Spinal cord (tissue), 10 donors: ENCODE results near the gene TGFBR2. TPM values are rescaled to one million over a fixed set of nuclear protein-coding genes. Genes with fewer than 3 reads are reported as not detected.

Source experiments
- DNase-seq, 6 donors: peaks; one replicate each; pipeline versions ENCODE4 v3.0.0 to v3.0.0-alpha.2; 2013 to 2015; ENCODE audit warnings: low spot score in 6 of 6, low read depth in 4 of 6
- H3K27ac ChIP-seq: one replicate; pipeline ENCODE4 v1.5.1; 2013; ENCODE audit warnings: low read depth, low read length, control low read depth
- H3K27me3 ChIP-seq: one replicate; pipeline ENCODE4 v1.6.1; 2013; ENCODE audit warnings: low read length; ENCODE audit not compliant: control insufficient read depth, insufficient read depth
- H3K36me3 ChIP-seq: one replicate; pipeline ENCODE4 v1.6.1; 2013; ENCODE audit warnings: low read length; ENCODE audit not compliant: control insufficient read depth, insufficient read depth
- H3K4me1 ChIP-seq: one replicate; pipeline ENCODE4 v1.6.1; 2013; ENCODE audit warnings: low read length; ENCODE audit not compliant: control insufficient read depth, insufficient read depth
- H3K4me3 ChIP-seq: one replicate; pipeline ENCODE4 v1.5.1; 2013; ENCODE audit warnings: low read depth, low read length, control low read depth
- H3K9me3 ChIP-seq: one replicate; pipeline ENCODE4 v1.6.1; 2013; ENCODE audit warnings: low read length; ENCODE audit not compliant: control insufficient read depth, insufficient read depth
- WGBS: methylation state at CpG from one replicate; pipeline ENCODE4 v1.1.5; 2013; ENCODE audit warnings: missing lambda C conversion rate; ENCODE audit not compliant: insufficient coverage; 5-methylcytosine and 5-hydroxymethylcytosine counted together
- polyA plus RNA-seq, 2 donors: library from polyadenylated mRNA; unstranded; fragments of 120-200 nt; gene quantifications; one replicate each; pipeline ENCODE4 v1.2.1, GENCODE V29; 2013; ENCODE audit not compliant: insufficient read length in 2 of 2
- total RNA-seq, 2 donors: library from RNA; depleted of rRNA in 1 of 2; stranded (reverse); fragments of 120-200 nt in 1 of 2; fragments of >200 nt in 1 of 2; gene quantifications; one replicate each; pipeline versions ENCODE4 v1.2.3 to v1.2.4, GENCODE V29; 2013 to 2014
- donor health status: healthy.

The TGFBR2 gene
- total and polyA plus RNA-seq, 4 donors, result 25.1 to 76.7 (median 43.1) TPM

DNA sequence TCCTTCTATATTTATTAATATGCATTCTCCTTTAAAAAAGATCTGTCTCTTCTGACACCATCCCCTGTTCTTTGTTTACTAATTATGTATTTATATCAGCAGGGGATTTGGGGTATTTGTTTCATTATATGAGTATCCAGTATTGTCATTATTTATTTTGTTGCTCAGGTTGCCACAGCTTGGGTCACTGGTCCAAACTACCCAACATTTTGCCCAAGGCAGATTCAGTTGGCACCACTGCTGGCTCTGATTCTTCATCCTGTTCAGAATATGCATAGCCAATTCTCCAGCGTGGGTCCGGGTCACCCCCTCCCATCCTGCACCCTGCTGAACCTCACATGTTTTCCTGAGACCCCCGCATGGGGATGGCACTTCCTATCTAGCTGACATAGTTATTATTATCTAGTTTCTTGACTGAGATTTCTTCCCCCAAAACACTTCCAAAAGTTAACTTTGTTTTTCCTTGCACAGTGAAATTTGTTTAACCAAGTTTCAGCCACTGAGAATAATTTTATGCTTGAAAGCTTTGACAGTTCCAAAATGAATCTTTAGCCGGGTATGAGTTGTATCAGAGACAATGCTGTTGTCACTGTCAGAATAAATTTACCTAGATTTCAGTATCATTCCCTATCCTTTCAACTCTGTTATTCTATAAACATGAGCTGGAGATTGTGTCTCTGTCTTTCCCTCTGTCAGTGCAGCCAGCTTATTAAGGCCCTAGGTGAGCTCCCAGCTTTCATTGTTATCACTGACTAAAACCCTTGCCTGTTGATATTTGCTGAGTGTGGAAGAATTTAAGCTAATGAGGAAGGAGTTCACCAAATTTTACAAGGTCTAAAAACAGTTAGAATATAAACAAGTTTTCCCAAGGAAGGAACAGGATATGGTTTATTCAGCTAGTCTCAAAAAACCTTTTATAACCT, 70.3 kb downstream of the TGFBR2 start:
- peak overlapping the region; percentile 22 for H3K27ac ChIP-seq
- H3K36me3 ChIP-seq, result peaks cover 2% of the 10 kb centered on the region
- no peak overlapping the region for H3K4me3 ChIP-seq
- H3K27me3 ChIP-seq, result no peaks in the 10 kb centered on the region
- peaks cover 15% of the 10 kb centered on the region for H3K4me1 ChIP-seq
- no peaks in the 10 kb centered on the region for H3K9me3 ChIP-seq
- no peak for DNase-seq
- WGBS, result 67% methylated on average over 1 of the region's 4 CpGs

- WGBS, result 43% methylated on average over 3 of the region's 8 CpGs
- no peaks in the 10 kb centered on the region for H3K36me3 ChIP-seq
- H3K27ac ChIP-seq, result peak overlapping the region; percentile 22
- no peak for DNase-seq
- no peak overlapping the region for H3K4me3 ChIP-seq
- no peaks in the 10 kb centered on the region for H3K27me3 ChIP-seq
- H3K4me1 ChIP-seq, result peaks cover 19% of the 10 kb centered on the region
- H3K9me3 ChIP-seq, result no peaks in the 10 kb centered on the region
These were observed 70.9 kb downstream of the TGFBR2 start for GRCh38 chr3:30677347-30677685.

DNA sequence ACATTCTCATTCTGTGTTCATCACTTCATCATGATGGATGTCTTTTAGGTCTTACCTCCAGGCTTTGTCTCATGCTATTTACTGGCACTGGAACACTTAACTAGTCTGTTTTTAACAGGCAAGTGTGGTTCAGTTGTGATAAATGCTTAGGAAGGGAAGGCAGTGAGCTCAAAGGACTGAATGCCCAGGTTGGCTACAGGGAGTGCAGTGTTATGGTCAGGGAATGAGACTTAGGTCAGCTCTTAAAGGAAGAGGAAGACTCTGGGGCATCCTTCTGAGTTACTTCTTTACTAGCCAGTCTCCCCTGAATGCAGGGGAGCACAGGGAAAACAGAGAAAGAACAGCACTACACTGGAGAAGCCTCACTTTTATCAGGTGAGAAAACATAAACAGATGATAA, 72.6 kb downstream of the TGFBR2 start:
- Histone ChIP-seq H3K27ac (peak overlapping the region; percentile 62), H3K36me3 (no peaks in the 10 kb centered on the region), H3K9me3 (no peaks in the 10 kb centered on the region), H3K27me3 (no peaks in the 10 kb centered on the region), H3K4me3 (no peak overlapping the region), H3K4me1 (peaks cover 23% of the 10 kb centered on the region)
- no peak for DNase-seq

GRCh38 chr3:30680789-30681648, 74.6 kb downstream of the TGFBR2 start:
- peak overlapping the region; percentile 13 for H3K4me3 ChIP-seq
- 20% methylated on average over 15 of the region's 18 CpGs for WGBS
- peak in 5 of 6 donors; percentile 66 to 90 (median 71) for DNase-seq
- H3K27me3 ChIP-seq, result no peaks in the 10 kb centered on the region
- no peaks in the 10 kb centered on the region for H3K9me3 ChIP-seq
- H3K27ac ChIP-seq, result peak overlapping the region; percentile 93
- no peaks in the 10 kb centered on the region for H3K36me3 ChIP-seq
- H3K4me1 ChIP-seq, result peaks cover 23% of the 10 kb centered on the region

GRCh38 chr3:30681649-30682211, 75.3 kb downstream of the TGFBR2 start:
- H3K27ac ChIP-seq, result peak overlapping the region; percentile 93
- no peaks in the 10 kb centered on the region for H3K36me3 ChIP-seq
- 19% methylated on average over 2 of the region's 6 CpGs for WGBS
- H3K4me1 ChIP-seq, result peaks cover 23% of the 10 kb centered on the region
- H3K27me3 ChIP-seq, result no peaks in the 10 kb centered on the region
- no peaks in the 10 kb centered on the region for H3K9me3 ChIP-seq
- DNase-seq, result peak in 1 of 6 donors; percentile 61
- H3K4me3 ChIP-seq, result peak overlapping the region; percentile 13

GRCh38 chr3:30682434-30683155, 76.2 kb downstream of the TGFBR2 start:
- Histone ChIP-seq H3K27me3 (no peaks in the 10 kb centered on the region), H3K27ac (peak overlapping the region; percentile 93), H3K4me1 (peaks cover 23% of the 10 kb centered on the region), H3K4me3 (no peak overlapping the region), H3K9me3 (no peaks in the 10 kb centered on the region), H3K36me3 (no peaks in the 10 kb centered on the region)
- no CpG with 5 or more reads among the region's 1 CpG for WGBS
- DNase-seq, result no peak

DNA sequence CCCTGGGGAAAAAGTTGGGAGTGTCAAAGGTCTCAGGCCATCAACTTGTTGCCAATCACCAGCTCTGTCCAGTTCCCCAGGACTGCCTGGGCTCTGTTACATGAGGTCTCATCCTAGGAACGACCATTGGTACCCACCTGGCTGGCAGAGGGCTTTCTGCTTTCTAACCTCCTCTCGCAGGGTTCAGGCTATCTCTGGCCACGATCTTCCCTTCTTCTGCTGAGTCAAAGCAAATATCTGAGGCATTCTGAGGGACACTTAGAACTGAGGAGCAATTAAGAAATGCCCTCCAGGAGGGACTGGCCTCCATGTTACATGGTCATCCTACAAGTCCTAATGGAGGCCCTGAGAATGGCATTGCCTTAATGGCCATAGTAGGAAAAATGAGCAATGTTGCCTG, 77.4 kb downstream of the TGFBR2 start:
- WGBS, result 85% methylated on average over 3 of the region's 3 CpGs
- Histone ChIP-seq H3K4me3 (no peak overlapping the region), H3K36me3 (no peaks in the 10 kb centered on the region), H3K27ac (no peak overlapping the region), H3K9me3 (no peaks in the 10 kb centered on the region), H3K4me1 (peaks cover 24% of the 10 kb centered on the region), H3K27me3 (no peaks in the 10 kb centered on the region)
- no peak for DNase-seq

DNA sequence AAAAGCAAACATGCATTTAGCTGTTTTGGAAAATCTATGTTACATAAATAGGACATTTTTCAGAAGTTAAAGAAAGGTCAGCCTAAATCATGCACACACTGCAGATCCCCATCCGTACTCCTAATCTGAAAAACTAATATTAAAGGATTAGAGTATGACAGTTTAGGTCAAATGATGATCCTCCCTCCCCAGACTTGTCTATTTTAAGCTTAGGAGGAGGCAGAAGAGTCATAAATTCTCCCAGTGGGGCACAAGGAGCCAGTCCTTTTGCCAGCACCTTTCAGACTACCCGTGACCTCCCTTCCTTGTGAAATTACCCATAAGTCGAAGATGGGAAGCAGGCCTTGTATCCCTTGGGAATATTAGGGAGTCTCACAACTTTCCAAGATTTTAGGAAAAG, 78.0 kb downstream of the TGFBR2 start:
- no CpG with 5 or more reads among the region's 3 CpGs for WGBS
- Histone ChIP-seq H3K9me3 (no peaks in the 10 kb centered on the region), H3K36me3 (no peaks in the 10 kb centered on the region), H3K4me1 (peaks cover 26% of the 10 kb centered on the region), H3K27me3 (no peaks in the 10 kb centered on the region), H3K4me3 (no peak overlapping the region), H3K27ac (no peak overlapping the region)
- no peak for DNase-seq

DNA sequence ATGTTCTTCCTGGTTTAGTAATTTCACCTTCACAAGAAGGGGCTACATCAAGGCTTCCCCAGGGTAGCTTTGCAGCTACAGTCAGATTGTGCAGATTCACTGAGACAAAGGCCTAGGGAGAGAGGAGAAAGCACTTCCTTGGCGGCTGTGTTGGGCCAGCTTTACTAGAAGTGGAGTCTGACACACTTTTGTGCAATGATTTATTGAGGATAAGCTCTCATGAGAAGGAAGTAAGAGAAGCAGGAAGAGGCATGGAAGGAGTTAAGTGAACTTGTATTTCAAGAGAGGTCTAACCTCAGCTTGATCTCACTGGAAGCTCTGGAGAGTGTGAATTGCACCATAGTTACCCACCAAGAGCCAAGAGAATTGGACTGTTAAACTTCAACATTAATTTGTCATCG, 78.9 kb downstream of the TGFBR2 start:
- Histone ChIP-seq H3K4me3 (no peak overlapping the region), H3K27ac (no peak overlapping the region), H3K27me3 (no peaks in the 10 kb centered on the region), H3K36me3 (no peaks in the 10 kb centered on the region), H3K4me1 (peaks cover 21% of the 10 kb centered on the region), H3K9me3 (no peaks in the 10 kb centered on the region)
- 100% methylated on average over 1 of the region's 2 CpGs for WGBS
- no peak for DNase-seq
